ENCODE measurements around the gene WNT5B. TPM values are rescaled to one million over a fixed set of nuclear protein-coding genes. Genes with fewer than 3 reads are reported as not detected.

The WNT5B gene
- total RNA-seq, 4 donors from 2014 or later: 0.17 to 2.5 (median 0.88) TPM

DNA sequence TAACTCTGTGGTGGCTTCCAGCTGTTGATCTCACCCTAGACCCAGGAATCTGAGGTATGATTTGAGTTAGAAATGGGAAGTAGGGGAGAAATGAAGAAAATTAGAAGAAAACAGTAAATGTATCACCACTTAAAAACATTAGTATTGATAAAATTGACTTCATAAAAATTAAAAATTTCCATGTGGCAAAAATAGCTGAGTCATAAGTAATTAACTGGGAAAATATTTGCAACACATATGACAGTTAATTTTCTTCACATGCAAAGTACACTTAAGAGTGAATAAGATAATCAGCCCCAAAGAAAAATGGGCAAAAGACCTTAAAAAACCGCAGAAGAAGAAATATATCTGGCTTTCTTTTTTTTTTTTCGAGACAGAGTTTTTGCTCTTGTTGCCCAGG lies 36.3 kb downstream of the WNT5B start:
- Histone ChIP-seq H3K9me3 (no peaks in the 10 kb centered on the region), H3K36me3 (no peaks in the 10 kb centered on the region), H3K27ac (peak overlapping the region in 3 of 4 donors; percentile 16 to 65 (median 33)), H3K4me1 (peaks cover 3 to 17% of the 10 kb centered on the region in 2 donors), H3K4me3 (no peak overlapping the region), H3K27me3 (peaks cover 0 to 3% (median 0%) of the 10 kb centered on the region in 3 donors)
- in situ Hi-C loops (cut with MboI; ENCODE audit: low sequenced_read_pairs in 4 of 4): no loop called here
- intact Hi-C loops (cut with DNase I; ENCODE audit: low total_unique reads): no loop called here
- no peak for ATAC-seq
- no peak for DNase-seq
- TF ChIP-seq POLR2A (IDR thresholded peaks at IDR 0.05): no peak
- TF ChIP-seq, protein P1, sequence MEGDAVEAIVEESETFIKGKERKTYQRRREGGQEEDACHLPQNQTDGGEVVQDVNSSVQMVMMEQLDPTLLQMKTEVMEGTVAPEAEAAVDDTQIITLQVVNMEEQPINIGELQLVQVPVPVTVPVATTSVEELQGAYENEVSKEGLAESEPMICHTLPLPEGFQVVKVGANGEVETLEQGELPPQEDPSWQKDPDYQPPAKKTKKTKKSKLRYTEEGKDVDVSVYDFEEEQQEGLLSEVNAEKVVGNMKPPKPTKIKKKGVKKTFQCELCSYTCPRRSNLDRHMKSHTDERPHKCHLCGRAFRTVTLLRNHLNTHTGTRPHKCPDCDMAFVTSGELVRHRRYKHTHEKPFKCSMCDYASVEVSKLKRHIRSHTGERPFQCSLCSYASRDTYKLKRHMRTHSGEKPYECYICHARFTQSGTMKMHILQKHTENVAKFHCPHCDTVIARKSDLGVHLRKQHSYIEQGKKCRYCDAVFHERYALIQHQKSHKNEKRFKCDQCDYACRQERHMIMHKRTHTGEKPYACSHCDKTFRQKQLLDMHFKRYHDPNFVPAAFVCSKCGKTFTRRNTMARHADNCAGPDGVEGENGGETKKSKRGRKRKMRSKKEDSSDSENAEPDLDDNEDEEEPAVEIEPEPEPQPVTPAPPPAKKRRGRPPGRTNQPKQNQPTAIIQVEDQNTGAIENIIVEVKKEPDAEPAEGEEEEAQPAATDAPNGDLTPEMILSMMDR (IDR thresholded peaks at IDR 0.05 in 4 of 5, conservative IDR thresholded peaks at IDR 0.05 in 1 of 5): no peak

DNA sequence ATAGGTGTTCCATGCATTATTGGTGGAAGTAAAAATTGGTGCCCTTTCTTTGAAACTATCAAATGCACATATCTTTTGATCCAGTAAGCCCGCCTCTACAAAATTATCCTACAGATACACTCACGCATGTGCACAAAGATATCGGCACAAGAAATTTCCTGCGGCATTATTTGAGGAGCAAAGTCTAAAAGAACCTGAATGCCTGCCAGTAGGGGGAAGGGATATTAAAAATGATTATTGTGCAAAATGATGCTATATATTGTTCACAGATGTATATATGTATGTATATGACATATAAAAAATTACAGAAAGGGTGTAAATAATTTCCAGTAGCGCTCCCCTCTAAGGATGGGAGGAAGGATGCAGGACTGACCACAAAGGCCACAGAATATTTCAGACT lies 37.2 kb downstream of the WNT5B start:
- in situ Hi-C loops (cut with MboI; ENCODE audit: low sequenced_read_pairs in 4 of 4): no loop called here
- H3K36me3 ChIP-seq: no peaks in the 10 kb centered on the region
- no peak overlapping the region for H3K4me3 ChIP-seq
- intact Hi-C loops (cut with DNase I; ENCODE audit: low total_unique reads): no loop called here
- H3K27me3 ChIP-seq: peaks cover 0 to 3% (median 0%) of the 10 kb centered on the region in 3 donors
- DNase-seq: no peak
- TF ChIP-seq, protein P1 (IDR thresholded peaks at IDR 0.05 in 4 of 5, conservative IDR thresholded peaks at IDR 0.05 in 1 of 5): no peak
- no peak for TF ChIP-seq POLR2A (IDR thresholded peaks at IDR 0.05)
- ATAC-seq: no peak
- H3K4me1 ChIP-seq: peaks cover 3 to 12% of the 10 kb centered on the region in 2 donors
- H3K9me3 ChIP-seq: no peaks in the 10 kb centered on the region
- peak overlapping the region in 3 of 4 donors; percentile 79 to 82 (median 81) for H3K27ac ChIP-seq

GRCh38 chr12:1666685-1667162 lies 37.7 kb downstream of the WNT5B start:
- Histone ChIP-seq H3K27ac (peak overlapping the region; percentile 68 to 82 (median 80)), H3K4me1 (peaks cover 0 to 12% of the 10 kb centered on the region in 2 donors), H3K27me3 (peaks cover 0 to 3% (median 0%) of the 10 kb centered on the region in 3 donors), H3K9me3 (no peaks in the 10 kb centered on the region), H3K36me3 (no peaks in the 10 kb centered on the region), H3K4me3 (peak overlapping the region in 1 of 4 donors; percentile 48)
- in situ Hi-C loops (cut with MboI; ENCODE audit: low sequenced_read_pairs in 4 of 4) (no loop called here), intact Hi-C loops (cut with DNase I; ENCODE audit: low total_unique reads) (no loop called here)
- DNase-seq (no peak), ATAC-seq (no peak)
- TF ChIP-seq, protein P1 (IDR thresholded peaks at IDR 0.05 in 4 of 5, conservative IDR thresholded peaks at IDR 0.05 in 1 of 5): no peak
- no peak for TF ChIP-seq POLR2A (IDR thresholded peaks at IDR 0.05)

GRCh38 chr12:1668833-1669543 lies 40.0 kb downstream of the WNT5B start:
- in situ Hi-C loops (cut with MboI; ENCODE audit: low sequenced_read_pairs in 4 of 4): no loop called here
- ATAC-seq (peak; percentile 81 to 86), DNase-seq (peak; percentile 60 to 75)
- Histone ChIP-seq H3K36me3 (no peaks in the 10 kb centered on the region), H3K9me3 (no peaks in the 10 kb centered on the region), H3K27ac (peak overlapping the region; percentile 68 to 82 (median 80)), H3K27me3 (no peaks in the 10 kb centered on the region), H3K4me3 (peak overlapping the region; percentile 2 to 48 (median 30)), H3K4me1 (peaks cover 0 to 12% of the 10 kb centered on the region in 2 donors)
- intact Hi-C loops (cut with DNase I; ENCODE audit: low total_unique reads): no loop called here
- TF ChIP-seq, protein P1 (IDR thresholded peaks at IDR 0.05 in 4 of 5, conservative IDR thresholded peaks at IDR 0.05 in 1 of 5): no peak
- TF ChIP-seq POLR2A (IDR thresholded peaks at IDR 0.05): peak; percentile 32 to 57
